Measurements from ENCODE around the gene DICER1. TPM values are rescaled to one million over a fixed set of nuclear protein-coding genes. Genes with fewer than 3 reads are reported as not detected.

Gene DICER1
- total and polyA plus RNA-seq, 2 donors (not counting 3 experiments of a cell fraction or from before 2014, with no cell fraction given) = 8.3 to 43.6 TPM

GRCh38 chr14:95126906-95127530 is 30.3 kb downstream of the DICER1 start:
- Histone ChIP-seq H4K20me1 (replicated peaks; ENCODE audit: control insufficient read depth, extremely low read depth, insufficient read depth, low read length) (no peaks in the 10 kb centered on the region), H3K4me1 (ENCODE audit: control insufficient read depth, extremely low read depth, insufficient read depth, low read length) (no peaks in the 10 kb centered on the region), H3K9ac (replicated peaks; ENCODE audit: extremely low read depth, insufficient read depth, low read length) (no peak overlapping the region), H3K27me3 (ENCODE audit: control insufficient read depth in 2 of 2, insufficient read depth in 2 of 2, low read length in 2 of 2) (no peaks in the 10 kb centered on the region), H3K27ac (ENCODE audit: insufficient read depth, low read depth, low read length) (no peak overlapping the region), H3K9me3 (replicated peaks; ENCODE audit: control insufficient read depth, insufficient read depth, low read length) (no peaks in the 10 kb centered on the region), H3K4me3 (replicated peaks in 1 of 3; ENCODE audit: insufficient read depth in 1 of 3, low read depth in 1 of 3, low read length in 3 of 3) (no peak overlapping the region), H3K4me2 (ENCODE audit: insufficient read depth, low read length) (no peak overlapping the region), H3K9me1 (replicated peaks; ENCODE audit: control insufficient read depth, extremely low read depth, insufficient read depth, low read length) (no peaks in the 10 kb centered on the region), H3K79me2 (ENCODE audit: control insufficient read depth, insufficient read depth, low read length) (peaks cover 4% of the 10 kb centered on the region), H3K36me3 (ENCODE audit: control insufficient read depth in 2 of 2, extremely low read depth in 1 of 2, insufficient read depth in 2 of 2, low read length in 2 of 2) (peaks cover 2 to 19% of the 10 kb centered on the region in 2 experiments), H2AFZ (ENCODE audit: low read depth, low read length) (no peak overlapping the region)
- POLR2A ChIA-PET = no interaction called here
- intact Hi-C loops (cut with micrococcal nuclease) (no loop called here), dilution Hi-C loops (cut with MboI; ENCODE audit: extremely low pct_ligation_motif_present, low sequenced_read_pairs) (no loop called here)
- FAIRE-seq = no peak
- BruUV-seq (replicated peaks) = no TSS peak
- TF ChIP-seq FOS (IDR thresholded peaks at IDR 0.05; ENCODE audit: borderline replicate concordance, insufficient read depth, low read length) (no peak), MAX (IDR thresholded peaks at IDR 0.05; ENCODE audit: insufficient read depth, insufficient read length) (no peak), GATA2 (IDR thresholded peaks at IDR 0.05; ENCODE audit: insufficient read depth, insufficient read length, low read depth, low read length) (no peak), JUN (IDR thresholded peaks at IDR 0.05; ENCODE audit: borderline replicate concordance, insufficient read depth, insufficient read length, low read depth) (no peak), MYC (IDR thresholded peaks at IDR 0.05; ENCODE audit: low read depth, low read length) (no peak), CTCF (IDR thresholded peaks at IDR 0.05; ENCODE audit: extremely low read depth in 1 of 2, insufficient read depth in 1 of 2, low read depth in 1 of 2, low read length in 2 of 2) (no peak), POLR2A (IDR thresholded peaks at IDR 0.05; ENCODE audit: low read depth, low read length) (no peak), EZH2 (IDR thresholded peaks at IDR 0.05; ENCODE audit: borderline replicate concordance, low read depth, low read length, severe bottlenecking) (no peak), POLR2AphosphoS5 (IDR thresholded peaks at IDR 0.05; ENCODE audit: insufficient read depth, low read depth, low read length) (no peak)
- CTCF ChIA-PET = no interaction called here
- DNase-seq (ENCODE audit: low read depth, low spot score) = no peak
